ENCODE results near the gene AP3M1. TPM values are rescaled to one million over a fixed set of nuclear protein-coding genes. Genes with fewer than 3 reads are reported as not detected.

Gene AP3M1
- total RNA-seq, 1 donor from 2014 or later: 46.0 TPM

GRCh38 chr10:74081941-74082718, 68.5 kb downstream of the AP3M1 start:
- intact Hi-C loops (cut with micrococcal nuclease): loop anchor here (1.0 to 2.0 kb wide), 3 partner anchors 25 to 233 kb away; no protein-coding TSS in a partner anchor

- intact Hi-C loops (cut with micrococcal nuclease): loop anchor here (1.0 to 2.0 kb wide), 3 partner anchors 24 to 232 kb away; no protein-coding TSS in a partner anchor
Observed at GRCh38 chr10:74081192-74081803, 69.3 kb downstream of the AP3M1 start.

DNA sequence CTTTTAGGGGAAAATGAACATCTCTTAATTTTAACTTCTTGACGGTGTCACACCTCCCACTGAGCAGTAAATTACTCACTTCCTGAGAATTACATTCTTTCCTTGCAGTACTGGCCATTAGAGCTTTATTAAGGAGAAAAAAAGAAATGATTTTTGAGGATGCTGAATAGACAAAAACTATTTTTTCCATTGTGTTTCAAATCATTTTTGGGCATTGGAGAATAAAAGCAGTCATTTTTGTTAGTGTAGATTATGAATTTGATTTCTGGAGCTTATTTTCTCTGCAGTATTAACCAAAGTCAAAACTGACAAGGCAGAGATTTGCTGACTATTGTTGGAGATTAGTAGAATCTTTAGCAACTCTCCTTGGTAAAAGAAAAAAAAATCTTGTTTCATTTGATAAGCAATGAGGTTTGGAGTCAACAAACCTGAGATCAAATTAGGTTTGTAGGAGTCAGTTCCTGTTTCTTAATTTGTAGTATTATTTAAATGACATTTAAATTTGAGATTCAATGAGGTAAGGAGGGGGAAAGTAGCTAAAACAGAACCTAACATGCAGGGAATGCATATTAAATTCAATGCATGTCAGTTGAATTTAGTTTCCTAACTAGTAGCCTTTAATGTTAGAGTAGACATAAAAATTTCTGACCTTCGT, 70.6 kb downstream of the AP3M1 start:
- intact Hi-C loops (cut with micrococcal nuclease): loop anchor here (2.0 kb wide), 1 partner anchor 23 kb away; no protein-coding TSS in a partner anchor

DNA sequence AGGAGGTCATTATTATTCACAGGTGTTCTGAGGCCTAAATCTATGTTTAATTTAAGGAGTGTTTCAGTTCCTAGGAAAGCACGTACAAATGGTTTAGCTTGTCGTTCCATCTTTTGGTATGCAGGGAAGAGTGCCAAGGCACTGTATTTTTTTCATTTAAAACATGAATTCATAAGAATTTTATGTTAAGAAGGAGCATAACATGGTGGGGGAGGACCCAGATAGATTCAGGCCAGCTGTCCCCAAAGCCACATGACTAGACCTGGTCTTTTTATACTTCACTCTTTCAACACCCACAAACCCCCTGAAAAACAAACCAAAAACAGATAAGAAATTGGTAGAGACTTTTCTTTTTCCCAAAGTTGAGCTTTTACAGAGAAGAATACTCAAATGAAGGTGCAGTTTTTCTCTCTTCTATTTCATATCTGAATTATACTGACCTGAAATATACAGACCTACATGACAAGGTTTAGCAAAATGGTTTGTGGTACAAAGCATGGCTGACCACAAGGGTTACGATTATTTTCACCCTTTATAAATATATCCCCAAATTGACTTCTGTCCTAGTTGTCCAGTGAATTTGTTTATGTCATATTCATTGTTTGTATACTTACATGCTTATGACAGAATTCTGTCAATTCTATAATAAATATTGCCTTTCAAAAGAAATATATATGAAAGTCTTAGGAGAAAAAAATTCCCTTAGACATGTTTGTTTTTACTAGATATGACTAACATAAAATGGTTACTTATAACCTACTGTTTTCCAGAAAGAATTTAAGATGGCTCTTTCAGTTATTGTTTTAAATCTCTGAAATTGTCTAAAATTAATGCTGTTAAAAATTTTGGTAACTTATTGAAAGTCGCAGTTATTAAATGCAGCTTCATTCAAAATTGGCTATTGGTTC, 71.3 kb downstream of the AP3M1 start:
- intact Hi-C loops (cut with micrococcal nuclease): no loop called here

GRCh38 chr10:74078037-74078436, 72.6 kb downstream of the AP3M1 start:
- intact Hi-C loops (cut with micrococcal nuclease): no loop called here

DNA sequence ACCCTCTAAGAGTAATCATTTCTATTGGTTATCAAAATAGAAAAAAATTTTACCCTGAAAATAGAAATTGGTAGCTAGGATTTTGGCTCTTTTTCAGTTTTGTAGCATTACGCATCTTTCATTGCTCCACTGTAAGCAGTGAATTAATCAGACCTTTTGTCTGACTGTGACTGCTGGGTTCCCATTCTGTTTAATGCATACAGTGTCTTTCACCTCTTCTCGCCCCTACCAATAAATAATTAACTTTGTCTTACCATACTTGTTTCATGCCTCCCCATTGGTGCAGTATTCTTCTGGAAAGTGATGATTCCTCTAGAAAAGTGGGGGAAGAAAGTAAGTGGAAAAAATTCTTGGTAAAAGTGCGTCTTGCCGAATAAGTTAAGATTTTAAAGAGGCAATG, 73.2 kb downstream of the AP3M1 start:
- intact Hi-C loops (cut with micrococcal nuclease): no loop called here

GRCh38 chr10:74076961-74077360, 73.7 kb downstream of the AP3M1 start:
- intact Hi-C loops (cut with micrococcal nuclease): no loop called here

DNA sequence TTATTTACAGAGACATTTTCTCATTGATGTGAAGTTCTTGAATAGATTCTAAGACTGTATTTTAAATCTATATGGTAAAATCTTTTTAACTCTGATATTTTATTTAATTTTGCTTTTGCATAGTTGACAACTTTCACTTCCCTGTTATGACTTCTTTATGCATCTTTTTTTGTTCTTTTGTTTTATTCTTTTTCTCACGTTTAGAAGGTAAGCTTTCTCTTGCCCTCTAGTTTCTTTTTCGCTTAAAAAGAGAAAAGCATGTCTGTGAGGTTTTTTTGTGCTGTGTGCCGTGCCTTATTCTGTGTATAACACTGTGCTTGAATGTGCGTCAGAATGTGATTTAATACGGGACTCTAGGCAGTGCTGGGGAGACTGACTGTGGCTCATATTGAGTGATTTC, 74.7 kb downstream of the AP3M1 start:
- intact Hi-C loops (cut with micrococcal nuclease): no loop called here

GRCh38 chr10:74072503-74072902, 78.1 kb downstream of the AP3M1 start:
- intact Hi-C loops (cut with micrococcal nuclease): no loop called here

DNA sequence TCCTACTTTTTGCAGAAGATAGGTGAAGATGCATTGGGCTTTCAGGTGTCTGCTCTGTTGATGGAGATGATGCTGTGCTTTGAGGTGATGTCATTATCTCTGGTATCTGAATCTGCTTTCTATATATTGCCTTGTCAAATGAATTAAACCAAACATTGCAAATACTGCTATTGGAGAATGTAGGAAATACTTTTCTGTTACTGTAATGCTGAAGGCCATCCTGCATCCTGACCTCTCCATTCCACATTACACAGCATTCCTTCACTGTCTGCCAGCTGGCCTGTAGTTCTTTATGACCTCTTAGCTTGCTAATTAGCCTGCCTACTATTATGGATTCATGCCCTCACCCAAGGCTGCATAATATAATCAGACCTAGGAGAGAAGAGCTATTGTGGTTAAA, 79.5 kb downstream of the AP3M1 start:
- intact Hi-C loops (cut with micrococcal nuclease): no loop called here

Other genes with a start within 250 kb of the AP3M1 start
- gene PLAU, start 239.7 kb downstream of the AP3M1 start, total RNA-seq: 4.5 and 4.8 TPM in 2 replicates
- gene VCL, start 152.7 kb downstream of the AP3M1 start, total RNA-seq: 60.4 and 64.1 TPM in 2 replicates
- gene ADK, start 393 bp upstream of the AP3M1 start, total RNA-seq: 41.9 and 42.7 TPM in 2 replicates